ENCODE measurements around the gene TAF4. TPM values are rescaled to one million over a fixed set of nuclear protein-coding genes. Genes with fewer than 3 reads are reported as not detected.

Gene TAF4
- total RNA-seq, 4 donors from 2014 or later, result 7.7 to 16.0 (median 10.7) TPM

DNA sequence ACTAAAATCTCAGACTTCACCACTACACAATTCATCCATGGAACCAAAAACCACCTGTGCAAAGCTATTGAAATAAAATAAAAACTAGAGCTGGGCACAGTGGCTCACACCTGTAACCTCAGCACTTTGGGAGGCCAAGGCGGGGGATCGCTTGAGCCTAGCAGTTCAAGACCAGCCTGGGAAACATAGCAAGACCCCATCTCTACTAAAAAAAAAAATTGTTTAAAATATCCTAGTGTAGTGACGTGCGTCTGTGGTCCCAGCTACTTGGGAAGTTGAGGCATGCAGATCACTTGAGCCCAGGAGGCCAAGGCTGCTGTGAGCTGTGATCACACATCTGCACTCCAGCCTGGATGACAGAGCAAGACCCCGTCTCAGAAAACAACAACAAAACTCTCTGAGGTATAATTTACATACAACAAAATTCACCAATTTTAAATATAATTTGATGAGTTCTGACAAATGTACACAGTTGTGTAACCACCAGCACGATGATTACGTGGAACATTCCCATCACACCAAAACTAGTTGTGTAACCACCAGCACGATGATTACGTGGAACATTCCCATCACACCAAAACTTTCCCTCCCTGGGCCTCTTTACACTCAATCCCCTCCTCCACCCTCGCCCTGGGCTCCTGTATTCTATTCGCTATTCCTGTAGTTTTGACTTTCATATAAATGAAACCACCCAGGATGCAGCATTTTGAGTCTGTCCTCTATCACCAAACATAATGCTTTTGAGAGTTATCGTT, 107.5 kb downstream of the TAF4 start:
- TF ChIP-seq, protein P1, sequence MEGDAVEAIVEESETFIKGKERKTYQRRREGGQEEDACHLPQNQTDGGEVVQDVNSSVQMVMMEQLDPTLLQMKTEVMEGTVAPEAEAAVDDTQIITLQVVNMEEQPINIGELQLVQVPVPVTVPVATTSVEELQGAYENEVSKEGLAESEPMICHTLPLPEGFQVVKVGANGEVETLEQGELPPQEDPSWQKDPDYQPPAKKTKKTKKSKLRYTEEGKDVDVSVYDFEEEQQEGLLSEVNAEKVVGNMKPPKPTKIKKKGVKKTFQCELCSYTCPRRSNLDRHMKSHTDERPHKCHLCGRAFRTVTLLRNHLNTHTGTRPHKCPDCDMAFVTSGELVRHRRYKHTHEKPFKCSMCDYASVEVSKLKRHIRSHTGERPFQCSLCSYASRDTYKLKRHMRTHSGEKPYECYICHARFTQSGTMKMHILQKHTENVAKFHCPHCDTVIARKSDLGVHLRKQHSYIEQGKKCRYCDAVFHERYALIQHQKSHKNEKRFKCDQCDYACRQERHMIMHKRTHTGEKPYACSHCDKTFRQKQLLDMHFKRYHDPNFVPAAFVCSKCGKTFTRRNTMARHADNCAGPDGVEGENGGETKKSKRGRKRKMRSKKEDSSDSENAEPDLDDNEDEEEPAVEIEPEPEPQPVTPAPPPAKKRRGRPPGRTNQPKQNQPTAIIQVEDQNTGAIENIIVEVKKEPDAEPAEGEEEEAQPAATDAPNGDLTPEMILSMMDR (IDR thresholded peaks at IDR 0.05; ENCODE audit: low read depth), result no peak

DNA sequence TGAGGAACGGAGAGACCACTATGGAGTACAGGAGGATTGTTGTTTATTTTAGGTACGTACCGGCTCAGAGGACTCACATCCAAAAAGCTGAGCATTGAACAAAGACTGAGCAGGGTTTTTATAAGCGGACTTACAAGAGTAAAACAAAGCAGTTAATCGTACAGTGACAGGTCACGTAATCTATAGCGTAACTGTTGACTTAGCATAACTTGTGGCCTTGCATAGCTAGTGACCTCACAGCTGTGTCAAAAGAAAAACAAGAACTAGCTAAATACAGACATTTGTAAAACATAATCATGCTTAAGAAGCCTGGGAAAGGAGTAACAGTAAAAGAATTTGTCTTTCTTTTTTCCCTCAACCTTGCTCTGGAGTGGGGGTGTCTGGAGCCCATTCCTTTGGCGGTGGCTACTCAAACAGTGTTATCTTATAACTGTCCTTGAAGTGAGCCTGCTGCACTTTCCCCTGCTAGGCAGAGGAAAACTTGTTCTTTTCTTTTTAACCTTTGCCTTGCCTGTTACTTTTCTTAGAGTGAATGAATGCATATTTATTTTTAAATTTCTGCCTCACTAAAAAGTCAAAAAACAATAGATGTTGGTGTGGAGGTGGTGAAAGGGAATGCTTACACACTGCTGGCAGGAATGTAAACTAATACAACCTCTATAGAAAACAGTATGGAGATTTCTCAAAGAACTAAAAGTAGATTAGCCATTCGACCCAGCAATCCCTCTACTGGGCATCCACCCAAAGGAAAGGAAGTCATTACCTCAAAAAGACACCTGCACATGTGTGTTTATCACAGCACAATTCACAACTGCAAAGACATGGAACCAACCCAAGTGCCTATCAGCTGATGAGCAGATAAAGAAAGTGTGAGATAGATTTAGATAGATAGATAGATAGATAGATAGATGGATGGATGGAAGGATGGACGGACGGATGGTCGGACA, 109.0 kb downstream of the TAF4 start:
- TF ChIP-seq, protein P1 (IDR thresholded peaks at IDR 0.05; ENCODE audit: low read depth), result no peak

DNA sequence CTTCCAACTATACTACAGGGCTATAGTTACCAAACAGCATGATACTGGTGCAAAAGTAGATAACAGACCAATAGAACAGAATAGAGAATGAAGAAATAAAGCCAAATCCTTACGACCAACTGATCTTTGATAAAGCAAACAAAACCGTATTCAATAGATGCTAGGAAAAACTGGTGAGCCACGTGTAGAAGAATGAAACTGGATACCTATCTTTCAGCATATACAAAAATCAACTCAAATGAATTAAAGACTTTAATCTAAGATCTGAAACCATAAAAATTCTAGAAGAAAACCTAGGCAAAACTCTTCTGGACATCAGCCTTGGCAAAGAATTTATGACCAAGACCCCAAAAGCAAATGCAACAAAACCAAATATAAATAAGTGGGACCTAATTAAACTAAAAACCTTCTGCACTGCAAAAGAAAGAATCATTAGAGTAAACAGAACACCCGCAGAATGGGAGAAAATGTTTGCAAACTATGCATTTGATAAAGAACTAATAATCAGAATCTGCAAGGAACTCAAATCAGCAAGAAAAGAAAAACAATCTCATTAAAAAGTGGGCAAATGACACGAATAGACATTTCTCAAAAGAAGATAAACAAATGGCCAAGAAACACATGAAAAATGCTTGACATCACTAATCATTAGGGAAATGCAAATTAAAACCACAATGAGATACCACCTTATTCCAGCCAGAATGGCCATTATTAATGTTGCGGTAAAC, 109.8 kb downstream of the TAF4 start:
- TF ChIP-seq, protein P1 (IDR thresholded peaks at IDR 0.05; ENCODE audit: low read depth), result no peak

DNA sequence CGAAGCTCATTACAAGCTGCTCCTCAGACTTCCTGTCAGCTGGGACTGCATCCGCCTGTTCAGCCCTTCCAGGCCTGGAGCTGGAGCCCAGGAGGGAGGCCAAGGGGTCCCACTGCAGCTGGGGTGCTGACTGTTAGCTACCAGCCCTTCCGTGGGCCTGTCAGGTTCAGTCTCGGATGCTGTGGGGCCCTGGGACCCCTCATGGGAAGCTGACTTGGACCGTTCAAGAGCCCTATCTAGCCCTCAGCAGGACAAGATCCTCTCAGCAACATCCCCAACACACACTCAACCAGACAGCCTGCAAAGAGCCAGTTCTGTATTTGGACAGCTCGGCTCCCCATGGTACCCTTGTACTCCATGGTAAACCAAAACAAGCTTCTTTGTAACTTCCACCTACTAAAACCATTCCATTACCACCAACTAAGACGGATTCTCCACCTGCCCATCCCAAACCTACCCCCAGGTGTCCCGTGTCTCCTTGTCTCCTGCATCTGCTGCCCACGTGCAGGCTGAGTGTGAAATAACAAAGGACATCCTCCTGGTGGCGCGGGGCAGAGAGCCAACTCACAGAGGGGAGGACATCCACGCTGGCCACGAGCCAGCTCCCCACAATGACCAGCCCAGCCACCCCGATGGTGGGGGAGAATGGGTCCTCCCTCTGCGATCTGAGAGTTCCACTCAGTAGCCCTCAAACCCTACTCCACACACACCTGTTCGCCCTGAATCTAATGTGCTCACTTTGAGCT, 111.2 kb downstream of the TAF4 start:
- TF ChIP-seq, protein P1 (IDR thresholded peaks at IDR 0.05; ENCODE audit: low read depth), result no peak

DNA sequence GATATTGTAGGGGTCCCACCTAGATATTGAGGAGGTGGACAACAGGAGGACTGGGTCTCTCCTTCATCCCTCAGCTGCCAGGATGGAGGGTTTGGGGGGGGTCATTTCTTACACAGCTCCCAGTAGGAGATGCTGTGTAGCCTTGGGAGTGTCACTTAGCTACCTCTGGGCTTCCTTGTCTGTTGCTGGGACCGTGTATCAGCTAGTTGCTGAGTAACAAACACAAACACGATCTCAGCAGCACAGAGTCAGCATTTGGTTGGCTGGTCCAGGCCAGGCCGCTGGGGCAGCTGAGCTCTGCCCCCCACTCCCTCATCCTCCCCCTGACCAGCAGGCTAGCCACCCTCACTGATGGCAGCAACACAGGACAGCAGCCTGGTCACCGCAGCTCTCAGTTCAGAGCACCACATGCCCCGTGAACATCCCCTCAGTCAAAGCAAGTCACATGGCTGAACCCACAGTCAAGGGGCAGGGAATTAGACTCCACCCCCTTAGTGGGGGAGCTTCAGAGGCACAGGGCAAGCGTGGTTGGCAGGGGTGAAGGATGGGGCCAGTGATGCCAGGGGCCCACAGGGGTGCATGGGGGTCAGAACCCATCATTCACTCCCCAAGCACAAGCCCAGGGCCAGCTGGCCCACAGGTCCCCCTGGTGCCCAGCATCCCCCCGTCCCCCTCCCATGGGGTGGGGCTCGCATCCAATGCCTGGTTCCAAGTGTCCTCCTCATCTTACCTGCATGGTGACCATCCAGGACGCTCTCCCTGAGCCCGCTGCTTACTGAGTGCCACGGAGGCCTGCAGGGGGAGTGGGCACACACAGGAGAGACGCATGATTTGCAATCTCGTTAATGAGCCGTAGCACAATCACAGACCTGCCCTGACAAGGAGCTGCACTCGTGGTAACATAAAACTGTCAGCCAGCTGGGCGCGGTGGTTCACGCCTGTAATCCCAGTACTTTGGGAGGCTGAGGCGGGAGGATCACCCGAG, 112.4 kb downstream of the TAF4 start:
- TF ChIP-seq, protein P1 (IDR thresholded peaks at IDR 0.05; ENCODE audit: low read depth), result no peak
